Muscle of back (tissue), 13 donors: ENCODE results near the gene GANC. TPM values are rescaled to one million over a fixed set of nuclear protein-coding genes. Genes with fewer than 3 reads are reported as not detected.
A peak's percentile ranks its signal among the peaks of the same experiment; 100 is the strongest.
"Not testable (repeated sequence)": the region's sequence is repeated elsewhere in the genome, so short reads cannot be mapped to it uniquely, and the experiment has no call there.

ENCODE experiments used
- DNase-seq, 3 donors: peaks; one replicate each; pipeline versions ENCODE4 v3.0.0 to v3.0.0-alpha.2; 2013
- long read RNA-seq, 9 donors: transcript quantifications; one replicate each; lab custom pipeline, GENCODE V29; 2026
- polyA plus RNA-seq, 10 donors: library from polyadenylated mRNA; unstranded; fragments of 120-200 nt; gene quantifications; one replicate each; pipeline ENCODE4 v1.2.1, GENCODE V29; 2013; ENCODE audit not compliant: insufficient read length in 10 of 10

Gene GANC, protein sequence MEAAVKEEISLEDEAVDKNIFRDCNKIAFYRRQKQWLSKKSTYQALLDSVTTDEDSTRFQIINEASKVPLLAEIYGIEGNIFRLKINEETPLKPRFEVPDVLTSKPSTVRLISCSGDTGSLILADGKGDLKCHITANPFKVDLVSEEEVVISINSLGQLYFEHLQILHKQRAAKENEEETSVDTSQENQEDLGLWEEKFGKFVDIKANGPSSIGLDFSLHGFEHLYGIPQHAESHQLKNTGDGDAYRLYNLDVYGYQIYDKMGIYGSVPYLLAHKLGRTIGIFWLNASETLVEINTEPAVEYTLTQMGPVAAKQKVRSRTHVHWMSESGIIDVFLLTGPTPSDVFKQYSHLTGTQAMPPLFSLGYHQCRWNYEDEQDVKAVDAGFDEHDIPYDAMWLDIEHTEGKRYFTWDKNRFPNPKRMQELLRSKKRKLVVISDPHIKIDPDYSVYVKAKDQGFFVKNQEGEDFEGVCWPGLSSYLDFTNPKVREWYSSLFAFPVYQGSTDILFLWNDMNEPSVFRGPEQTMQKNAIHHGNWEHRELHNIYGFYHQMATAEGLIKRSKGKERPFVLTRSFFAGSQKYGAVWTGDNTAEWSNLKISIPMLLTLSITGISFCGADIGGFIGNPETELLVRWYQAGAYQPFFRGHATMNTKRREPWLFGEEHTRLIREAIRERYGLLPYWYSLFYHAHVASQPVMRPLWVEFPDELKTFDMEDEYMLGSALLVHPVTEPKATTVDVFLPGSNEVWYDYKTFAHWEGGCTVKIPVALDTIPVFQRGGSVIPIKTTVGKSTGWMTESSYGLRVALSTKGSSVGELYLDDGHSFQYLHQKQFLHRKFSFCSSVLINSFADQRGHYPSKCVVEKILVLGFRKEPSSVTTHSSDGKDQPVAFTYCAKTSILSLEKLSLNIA (N-terminal part only)
- polyA plus RNA-seq, result 10 to 100 TPM; 12.6 to 19.9 (median 14.4) TPM
- long read RNA-seq, donor 1, partial matches to known transcripts, result 0 of 1 reads
- long read RNA-seq, donor 1, other reads (novel, unspliced or antisense), result 0 of 1 reads
- long read RNA-seq, donor 2, result 0 reads
- long read RNA-seq, donor 3, result 0 reads
- long read RNA-seq, donor 4, result 0 reads
- long read RNA-seq, donor 5, result 0 reads
- long read RNA-seq, donor 6, partial matches to known transcripts, result 0 of 1 reads
- long read RNA-seq, donor 6, other reads (novel, unspliced or antisense), result 0 of 1 reads
- long read RNA-seq, donor 7, result 0 reads
- long read RNA-seq, donor 8, partial matches to known transcripts, result 0 of 1 reads
- long read RNA-seq, donor 8, other reads (novel, unspliced or antisense), result 0 of 1 reads
- long read RNA-seq, donor 9, result 0 reads

DNA sequence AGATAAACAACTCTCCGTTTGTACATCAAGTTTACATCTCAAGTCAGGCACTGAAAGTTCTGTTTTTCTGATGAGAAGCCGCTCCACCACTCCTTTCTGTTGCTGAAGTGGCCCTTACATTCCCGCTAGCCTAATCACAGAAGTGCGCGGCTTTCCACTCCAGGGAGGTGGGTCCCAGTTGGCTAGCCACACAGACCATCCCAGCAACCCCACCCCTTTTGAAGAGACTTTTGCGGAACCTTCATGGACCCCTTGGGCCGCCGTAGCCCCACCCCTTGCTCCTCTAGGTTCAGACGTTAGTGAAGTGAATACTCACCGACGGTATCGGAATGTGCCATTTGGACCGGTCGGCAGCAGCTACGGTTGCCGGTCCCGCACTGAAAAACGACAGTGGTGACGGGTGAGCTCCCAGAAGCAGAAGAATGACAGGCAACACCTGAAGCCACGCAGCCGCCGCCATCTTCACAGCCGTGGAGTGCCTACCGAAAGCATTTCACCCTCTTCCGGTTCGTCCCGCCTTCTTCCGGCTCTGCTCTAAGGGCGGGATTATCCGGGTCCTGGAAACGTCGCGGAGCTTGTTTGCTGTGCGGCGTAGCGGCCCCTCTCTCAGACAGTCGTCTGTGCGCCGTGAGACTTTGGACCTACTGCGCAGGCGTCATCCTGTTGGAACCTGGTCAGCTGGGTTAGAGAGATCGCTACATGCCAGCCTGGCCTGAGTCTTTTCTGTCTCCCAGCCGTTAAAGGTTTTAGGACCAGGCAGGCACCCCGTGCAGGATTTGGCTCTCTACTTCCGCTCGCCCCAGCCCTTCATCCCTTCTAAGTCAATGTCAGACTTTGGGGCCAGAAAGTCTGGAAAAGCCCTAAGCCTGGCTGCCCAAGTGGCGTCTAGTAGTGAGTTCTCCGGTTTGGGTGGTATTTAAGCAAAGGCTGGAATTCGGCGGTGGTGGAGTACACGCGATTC is at the start of gene GANC, which contains the start of gene TMEM87A:
TSS of gene GANC (plus strand) at position 263 of the 961 bp plus-strand sequence. CDS start 1,281 bp downstream, outside the sequence.
TSS of gene TMEM87A (minus strand) at position 495 of the 961 bp plus-strand sequence. CDS start at position 460, 35 bp downstream.
- DNase-seq, result peak; percentile 99

DNA sequence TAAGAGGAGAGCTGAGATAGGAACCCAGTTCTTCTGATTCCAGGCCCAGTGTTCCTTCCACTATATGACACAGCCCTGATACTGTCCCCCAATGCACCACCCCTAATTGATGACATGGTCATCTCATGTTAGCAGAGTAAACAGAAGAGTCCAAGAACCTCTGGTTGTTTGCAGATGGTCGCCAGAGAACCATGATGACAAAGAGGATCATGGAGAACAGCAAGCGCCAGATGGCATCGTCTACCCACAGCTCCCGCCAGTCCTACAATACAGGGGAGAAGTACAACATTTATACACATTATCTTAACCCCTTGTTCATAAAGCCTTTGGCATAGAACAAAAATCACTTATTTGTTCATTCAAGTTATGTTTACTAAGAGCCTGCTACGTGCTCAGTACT is 46.4 kb upstream of the GANC start:
- no peak for DNase-seq

DNA sequence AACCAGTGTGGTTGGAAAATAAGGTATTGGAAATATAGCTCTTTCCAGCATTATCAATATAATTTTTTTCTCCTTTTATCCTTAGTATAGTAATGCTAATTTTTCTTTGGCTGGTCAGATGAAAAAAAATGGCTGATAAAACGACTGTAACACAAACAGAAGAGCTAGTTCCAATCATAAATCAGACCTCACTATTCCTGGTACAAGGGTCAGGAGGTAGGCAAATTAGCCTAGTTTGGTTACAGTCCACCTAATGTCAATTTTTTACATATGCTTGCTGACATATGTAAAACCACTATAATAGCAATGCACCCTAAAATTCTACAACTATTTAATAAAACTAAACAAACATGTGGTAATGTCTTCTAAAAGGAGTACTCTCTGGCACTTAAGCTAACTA is 45.0 kb upstream of the GANC start:
- no peak for DNase-seq

DNA sequence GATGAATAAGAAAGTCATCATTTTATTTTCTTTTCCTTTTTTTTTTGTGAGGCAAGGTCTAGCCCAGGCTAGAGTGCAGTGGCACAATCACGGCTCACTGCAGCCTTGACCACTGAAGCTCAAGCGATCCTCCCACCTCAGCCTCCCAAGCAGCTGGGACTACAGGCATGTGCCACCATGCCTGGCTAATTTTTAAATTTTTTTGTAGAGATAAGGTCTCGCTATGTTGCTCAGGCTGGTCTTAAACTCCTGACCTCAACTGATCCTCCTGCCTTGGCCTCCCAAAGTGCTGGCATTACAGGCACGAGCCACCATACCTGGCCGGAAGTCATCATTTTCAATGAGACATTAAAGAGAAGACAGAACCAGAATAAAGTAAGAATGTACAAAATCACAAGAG is 44.0 kb upstream of the GANC start:
- DNase-seq, result not testable (repeated sequence)

DNA sequence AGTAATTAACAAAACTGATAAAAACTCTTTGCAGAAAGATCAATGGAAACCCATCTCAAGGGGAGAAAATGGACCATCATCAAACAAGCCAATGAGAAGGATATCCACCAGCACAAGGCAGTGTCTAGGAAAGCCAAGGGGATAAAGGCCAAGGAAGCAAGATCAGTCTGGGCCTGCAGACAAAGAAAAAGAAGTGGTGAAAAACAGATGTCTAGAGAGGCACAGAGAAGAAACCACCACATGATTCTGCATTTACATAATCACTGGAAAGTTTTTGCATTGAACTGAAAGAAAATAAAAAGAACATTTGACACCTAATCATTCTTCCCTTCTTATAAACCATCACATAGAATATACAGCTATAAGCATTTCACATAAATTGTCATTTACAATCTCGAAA is 41.9 kb upstream of the GANC start:
- DNase-seq, result no peak

DNA sequence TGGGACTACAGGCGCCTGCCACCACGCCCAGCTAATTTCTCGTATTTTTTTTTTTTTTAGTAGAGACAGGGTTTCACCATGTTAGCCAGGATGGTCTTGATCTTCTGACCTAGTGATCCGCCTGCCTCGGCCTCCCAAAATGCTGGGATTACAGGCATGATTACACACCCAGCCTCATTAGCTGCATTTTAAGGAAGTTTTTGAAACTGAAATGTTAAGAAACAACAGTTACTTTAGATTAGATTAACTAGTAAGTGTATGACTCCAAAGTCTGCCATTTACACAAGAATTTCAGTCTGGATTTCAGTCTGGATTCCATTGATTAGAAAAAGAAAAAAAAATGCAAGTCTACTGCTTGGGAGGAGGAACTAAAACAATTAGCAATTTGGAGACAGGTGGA is 40.4 kb upstream of the GANC start:
- DNase-seq, result no peak

DNA sequence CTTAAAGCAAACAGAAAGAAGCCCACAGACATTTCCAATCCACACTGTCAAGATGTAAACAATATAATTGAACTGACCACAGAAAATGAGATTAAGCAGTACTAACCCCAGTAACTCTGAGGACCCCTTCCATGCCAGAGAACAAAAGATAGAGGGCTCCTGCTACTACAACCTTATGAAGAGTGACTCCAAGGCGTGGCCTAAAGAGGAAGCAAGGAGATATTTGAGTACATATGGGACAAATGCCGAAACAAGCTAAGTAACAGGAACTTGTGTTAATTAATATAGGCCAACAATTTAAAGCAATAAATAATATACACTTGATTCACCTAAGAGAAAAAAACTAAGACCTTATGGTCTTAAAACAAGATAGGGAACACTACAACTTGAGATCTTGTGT is 39.9 kb upstream of the GANC start:
- DNase-seq, result no peak

DNA sequence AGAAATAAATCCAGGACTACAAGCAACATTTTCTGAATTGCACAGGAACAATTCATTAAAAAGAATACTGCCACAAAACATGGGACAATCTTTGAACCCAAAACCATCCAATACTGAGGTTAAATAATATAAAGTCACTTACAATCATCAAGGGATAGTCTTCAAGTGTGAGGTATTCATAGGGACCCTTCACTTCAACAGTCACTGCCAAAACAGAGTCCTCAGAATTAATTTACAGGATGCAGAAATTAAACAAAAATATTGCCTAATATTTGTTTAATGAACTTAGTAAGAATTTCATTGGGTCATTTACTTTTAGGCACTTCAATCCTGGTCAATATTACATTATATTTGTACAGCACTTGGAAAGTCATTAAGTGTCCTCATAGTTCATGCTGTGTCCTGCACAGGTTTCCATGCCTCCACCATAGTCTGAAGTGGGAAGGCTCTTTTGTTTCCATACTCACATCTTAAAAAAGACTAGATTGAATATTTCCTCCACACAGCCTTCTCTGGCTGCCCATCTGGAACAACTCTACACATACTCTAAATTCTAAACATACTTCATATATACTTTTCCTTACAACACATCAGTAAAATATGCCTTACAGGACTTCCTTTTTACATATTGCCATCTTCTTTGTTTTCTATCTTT is 33.3 kb upstream of the GANC start:
- DNase-seq, result peak in 1 of 3 donors; percentile 3

DNA sequence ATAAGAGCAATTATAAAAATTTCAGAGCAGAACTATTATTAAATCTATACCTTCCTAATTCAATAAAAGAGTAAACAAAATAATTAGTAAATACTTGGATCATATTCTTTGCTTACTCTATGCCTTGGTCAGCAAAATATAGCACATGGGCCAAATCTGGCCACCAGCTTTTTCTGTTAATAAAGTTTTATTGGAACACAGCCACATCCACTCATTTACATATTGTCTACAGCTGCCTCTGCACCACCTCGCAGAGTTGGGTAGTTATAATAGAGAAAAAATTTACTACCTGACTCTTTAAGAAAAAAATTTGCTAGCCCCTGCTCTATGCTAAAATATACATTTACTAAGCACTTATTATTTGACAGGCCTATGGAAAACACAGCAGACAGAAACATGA is 32.2 kb upstream of the GANC start:
- no peak for DNase-seq

DNA sequence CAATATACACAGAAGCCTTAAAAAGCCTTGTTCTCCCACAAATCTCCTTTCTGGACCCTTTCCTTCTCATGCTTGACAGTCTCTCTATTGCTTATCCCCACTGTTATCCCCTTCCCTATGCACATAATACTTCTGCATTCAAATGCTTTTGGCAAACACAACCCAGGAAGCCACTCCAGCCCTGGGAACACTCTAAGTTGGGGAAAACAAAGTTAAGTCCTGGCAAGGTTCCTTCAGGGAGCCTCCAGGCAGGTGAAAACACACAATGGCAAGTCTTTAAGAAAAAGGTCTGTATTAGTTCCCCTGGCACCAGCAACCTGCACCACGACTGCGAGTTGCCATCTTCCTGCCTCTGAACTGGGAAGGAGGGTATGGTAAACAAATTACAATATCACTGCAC is 19.7 kb upstream of the GANC start:
- no peak for DNase-seq

DNA sequence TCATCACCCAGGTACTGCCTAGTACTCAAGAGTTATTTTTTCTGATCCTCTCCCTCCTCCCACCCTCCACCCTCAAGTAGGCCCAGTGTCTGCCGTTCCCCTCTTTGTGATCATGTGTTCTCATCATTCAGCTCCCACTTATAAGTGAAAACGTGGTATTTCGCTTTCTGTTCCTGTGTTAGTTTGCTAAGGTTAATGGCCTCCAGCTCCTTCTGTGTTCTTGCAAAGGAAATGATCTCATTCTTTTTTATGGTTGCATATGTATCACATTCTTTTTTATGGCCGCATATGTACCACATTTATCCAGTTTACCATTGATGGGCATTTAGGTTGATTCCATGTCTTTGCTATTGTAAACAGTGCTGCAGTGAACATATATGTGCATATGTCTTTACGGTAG is 8.2 kb upstream of the GANC start:
- no peak for DNase-seq

DNA sequence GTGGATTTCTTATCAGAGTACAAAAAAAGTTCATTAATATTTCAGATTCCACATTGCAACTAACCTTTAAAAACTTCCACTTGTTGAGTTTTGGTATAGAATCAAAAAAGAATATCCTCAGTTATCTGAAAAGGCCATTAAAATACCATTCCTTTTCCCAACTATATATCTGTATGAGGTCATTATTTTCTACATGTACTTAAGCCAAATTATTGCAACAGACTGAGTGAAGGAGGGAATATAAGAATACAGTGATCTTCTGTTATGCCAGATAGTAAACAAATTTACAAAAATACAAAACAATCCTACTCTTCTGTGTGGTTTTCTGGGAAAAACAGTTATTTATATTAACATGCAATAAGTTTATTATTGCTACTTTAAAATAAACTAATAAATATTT is 5.7 kb upstream of the GANC start:
- no peak for DNase-seq

DNA sequence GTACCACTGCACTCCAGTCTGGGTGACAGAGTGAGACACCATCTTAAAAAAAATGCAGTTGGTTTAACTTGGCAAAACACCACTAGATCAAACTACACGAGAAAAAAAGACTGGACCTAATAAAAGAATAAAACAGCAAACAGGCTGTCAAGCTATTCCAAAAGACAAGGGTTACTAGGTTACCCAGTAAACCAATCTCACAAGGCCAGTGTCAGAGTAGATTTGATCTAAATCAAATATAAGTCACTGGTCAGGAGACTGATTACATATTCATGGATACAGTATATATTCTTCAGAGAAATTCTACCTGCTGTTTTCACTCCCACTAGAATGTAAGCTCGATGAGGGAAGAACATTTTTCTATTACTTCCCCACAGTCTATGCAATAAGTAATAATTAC is 2.5 kb upstream of the GANC start:
- no peak for DNase-seq

DNA sequence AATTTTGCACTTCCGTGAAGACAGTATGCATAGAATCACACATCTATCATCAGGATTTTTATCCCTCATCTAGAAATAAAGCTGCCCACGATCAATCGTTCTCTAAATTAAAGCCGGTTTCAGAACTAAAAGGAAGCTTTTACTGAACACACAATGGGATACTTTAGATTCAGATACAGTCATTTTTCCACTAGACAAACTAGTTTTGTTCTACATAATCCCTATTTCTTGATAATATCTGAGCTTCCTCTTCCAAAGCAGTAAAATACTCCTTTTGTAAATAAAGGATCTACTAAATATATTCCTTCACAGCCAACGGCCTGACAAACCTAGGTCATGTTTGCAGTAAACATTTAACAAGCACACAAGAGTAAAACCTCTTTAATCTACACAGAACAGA is 2.0 kb upstream of the GANC start:
- DNase-seq, result no peak

DNA sequence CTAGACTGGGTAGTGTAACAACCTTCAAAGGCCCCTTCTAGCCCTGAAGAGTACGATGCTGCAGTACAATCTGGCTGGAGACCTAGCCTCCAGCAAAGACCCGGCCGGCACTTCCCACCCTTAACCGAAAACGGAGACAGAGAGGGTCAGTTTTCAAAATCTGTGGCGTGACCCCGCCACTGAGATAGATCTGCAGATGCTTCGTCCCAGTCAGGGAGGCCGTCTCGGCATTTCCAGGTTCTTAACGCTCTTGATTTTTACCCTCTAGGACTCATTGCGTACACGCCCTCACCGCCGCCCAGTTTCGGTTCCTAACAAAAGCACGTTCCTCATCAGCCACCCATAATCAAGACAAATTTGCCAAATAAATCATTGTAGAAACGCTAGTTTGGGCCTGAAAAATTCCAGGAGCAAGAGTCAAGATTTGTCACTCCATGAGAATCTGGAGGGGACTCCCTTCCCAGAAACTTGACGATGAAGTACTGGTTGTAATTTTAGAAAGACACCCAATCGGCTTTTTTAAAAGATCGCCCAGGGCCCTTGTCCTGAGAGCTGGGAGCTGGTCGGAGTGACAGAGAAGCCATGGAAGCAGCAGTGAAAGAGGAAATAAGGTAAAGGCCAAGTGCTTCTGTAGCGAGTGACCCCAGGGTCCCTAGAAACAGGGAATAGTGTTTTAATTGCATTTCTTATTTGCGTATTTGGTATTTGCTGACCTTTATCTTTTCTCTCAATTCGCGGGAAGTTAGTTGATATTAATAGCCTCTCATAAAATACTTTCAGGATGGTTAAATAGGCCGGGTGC is 1.1 kb downstream of the GANC start:
- DNase-seq, result peak; percentile 68 to 88 (median 69)

DNA sequence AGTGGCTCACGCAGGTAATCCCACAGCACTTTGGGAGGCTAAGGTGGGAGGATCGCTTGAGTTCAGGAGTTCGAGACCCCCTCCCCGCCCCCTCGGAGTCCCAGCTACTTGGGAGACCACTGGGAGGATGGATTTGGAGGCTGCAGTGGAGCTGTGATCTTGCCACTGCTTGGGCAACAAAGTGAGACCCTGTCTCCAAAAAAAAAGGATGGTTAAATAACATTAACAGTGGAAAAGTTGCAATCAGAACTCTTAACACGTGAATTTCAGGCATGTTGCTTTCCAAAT is 1.6 kb downstream of the GANC start:
- DNase-seq, result peak in 1 of 3 donors; percentile 11

DNA sequence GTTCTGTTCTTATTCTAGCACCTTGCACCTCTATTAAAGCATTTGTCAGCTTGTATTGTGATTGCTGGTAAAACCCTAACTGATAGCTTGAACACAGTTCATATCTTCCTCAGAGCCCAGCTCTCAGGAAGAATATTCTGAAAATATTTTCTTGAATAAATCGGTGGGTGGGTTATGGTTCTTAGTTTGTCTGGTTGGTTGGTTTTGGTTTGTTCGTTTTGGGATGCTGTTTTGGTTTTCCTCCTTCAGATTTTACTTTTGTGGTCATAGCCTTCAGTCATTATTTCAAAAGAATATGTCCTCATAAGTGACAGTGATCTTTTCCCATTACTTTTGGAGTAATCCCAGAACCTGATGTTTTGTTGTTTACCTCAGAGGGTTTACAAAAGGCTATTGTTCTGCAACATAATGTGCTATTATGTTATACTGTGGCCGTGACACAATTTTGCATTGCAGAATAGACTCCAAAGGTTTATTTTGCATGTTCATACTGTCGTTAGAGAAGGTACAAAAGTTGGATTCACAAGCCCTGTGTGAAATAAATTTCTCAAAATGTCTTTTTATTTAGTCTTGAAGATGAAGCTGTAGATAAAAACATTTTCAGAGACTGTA is 2.9 kb downstream of the GANC start:
- DNase-seq, result no peak

DNA sequence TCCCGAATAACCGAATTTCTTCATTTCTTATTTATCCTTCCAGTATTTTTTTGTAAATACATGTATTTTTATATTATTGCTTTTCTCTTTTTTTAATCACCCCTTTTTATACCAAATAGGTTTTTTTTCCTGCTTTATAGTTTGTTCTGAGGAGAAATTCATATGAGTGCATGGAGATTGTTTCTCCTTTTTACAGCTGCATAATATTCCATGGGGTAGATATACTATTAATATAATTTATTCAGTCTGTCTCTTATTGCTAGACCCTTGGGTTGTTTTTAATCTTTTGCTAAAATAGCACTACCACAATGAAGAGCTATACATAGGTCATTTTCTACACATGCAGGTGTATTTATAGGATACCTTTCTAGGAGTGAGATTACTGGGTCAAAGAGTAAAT is 3.8 kb downstream of the GANC start:
- no peak for DNase-seq

DNA sequence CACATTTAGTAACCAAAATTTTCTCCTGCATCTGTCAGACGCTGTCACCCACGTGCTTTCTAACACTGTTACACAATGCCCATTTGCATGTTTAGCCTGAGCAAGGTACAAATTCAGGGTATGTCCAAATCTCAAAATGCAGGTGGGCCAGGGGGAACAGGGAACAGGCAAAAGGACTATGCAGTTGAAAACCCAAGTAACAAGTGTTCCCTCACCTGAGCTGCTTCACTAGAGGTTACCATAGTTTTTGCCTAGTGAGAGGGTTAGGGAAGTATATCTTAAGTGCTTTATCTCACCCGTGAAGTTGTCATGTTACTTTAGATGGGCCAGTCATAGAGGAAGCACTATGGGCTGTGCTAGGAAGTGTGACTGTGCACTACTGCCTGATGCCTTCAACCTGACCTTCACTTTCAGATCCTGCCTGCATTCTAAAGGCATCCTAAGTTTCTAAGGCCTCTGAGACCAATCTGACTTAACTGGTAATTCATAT is 6.3 kb downstream of the GANC start:
- DNase-seq, result no peak
